Activated CD4-positive, alpha-beta T cell treated with anti-CD3 and anti-CD28 coated beads, Interleukin-2, amount 10 ng/mL, durations not matched to agents 24 days and 14 days (primary cell): ENCODE data around the gene MICU2. TPM values are rescaled to one million over a fixed set of nuclear protein-coding genes. Genes with fewer than 3 reads are reported as not detected.

ENCODE experiments used
- DNase-seq: peaks from one replicate; pipeline ENCODE4 v3.0.0; 2022
- H3K27ac Mint-ChIP-seq: one replicate; pipeline ENCODE4 v1.8.0; 2022; ENCODE audit warnings: mild to moderate bottlenecking, mixed read lengths
- H3K27me3 Mint-ChIP-seq: one replicate; pipeline ENCODE4 v1.8.0; 2022; ENCODE audit warnings: mixed read lengths
- H3K36me3 Mint-ChIP-seq: one replicate; pipeline ENCODE4 v1.8.0; 2022; ENCODE audit warnings: low read depth, mild to moderate bottlenecking, mixed read lengths
- H3K4me1 Mint-ChIP-seq: one replicate; pipeline ENCODE4 v1.8.0; 2021; ENCODE audit warnings: mixed read lengths
- H3K4me3 Mint-ChIP-seq: one replicate; pipeline ENCODE4 v1.8.0; 2022; ENCODE audit warnings: mild to moderate bottlenecking, moderate library complexity, mixed read lengths
- H3K9me3 Mint-ChIP-seq: one replicate; pipeline ENCODE4 v1.8.0; 2021; ENCODE audit warnings: mixed read lengths
- intact Hi-C: fragments of 100-400 bp; cut with micrococcal nuclease; formaldehyde crosslinking; loops from one replicate; pipeline ENCODE4 v1.15.1; 2023
- total RNA-seq: library from RNA; stranded (reverse); gene quantifications from 2 replicates; pipeline ENCODE4 v1.2.3, GENCODE V29; 2022

The MICU2 gene
- total RNA-seq, 1 donor from 2014 or later = 34.2 TPM

GRCh38 chr13:21526707-21527540, 77.0 kb downstream of the MICU2 start:
- Mint-ChIP-seq H3K27ac (no peak overlapping the region), H3K36me3 (peaks cover 7% of the 10 kb centered on the region), H3K4me1 (peaks cover 1% of the 10 kb centered on the region), H3K27me3 (no peaks in the 10 kb centered on the region), H3K4me3 (no peak overlapping the region), H3K9me3 (no peaks in the 10 kb centered on the region)
- intact Hi-C loops = no loop called here
- no peak for DNase-seq

GRCh38 chr13:21522847-21523246, 81.1 kb downstream of the MICU2 start:
- H3K27ac Mint-ChIP-seq = no peak overlapping the region
- peaks cover 10% of the 10 kb centered on the region for H3K36me3 Mint-ChIP-seq
- no peak for DNase-seq
- intact Hi-C loops = no loop called here
- H3K27me3 Mint-ChIP-seq = no peaks in the 10 kb centered on the region
- H3K9me3 Mint-ChIP-seq = no peaks in the 10 kb centered on the region
- H3K4me3 Mint-ChIP-seq = no peak overlapping the region
- no peaks in the 10 kb centered on the region for H3K4me1 Mint-ChIP-seq

GRCh38 chr13:21522130-21522529, 81.8 kb downstream of the MICU2 start:
- intact Hi-C loops = no loop called here
- Mint-ChIP-seq H3K4me3 (no peak overlapping the region), H3K4me1 (no peaks in the 10 kb centered on the region), H3K27me3 (no peaks in the 10 kb centered on the region), H3K9me3 (no peaks in the 10 kb centered on the region), H3K27ac (no peak overlapping the region), H3K36me3 (peaks cover 10% of the 10 kb centered on the region)
- DNase-seq = no peak

GRCh38 chr13:21518617-21519144, 85.3 kb downstream of the MICU2 start:
- DNase-seq = no peak
- H3K27me3 Mint-ChIP-seq = no peaks in the 10 kb centered on the region
- peaks cover 9% of the 10 kb centered on the region for H3K36me3 Mint-ChIP-seq
- H3K4me3 Mint-ChIP-seq = no peak overlapping the region
- no peaks in the 10 kb centered on the region for H3K9me3 Mint-ChIP-seq
- intact Hi-C loops = no loop called here
- no peak overlapping the region for H3K27ac Mint-ChIP-seq
- H3K4me1 Mint-ChIP-seq = no peaks in the 10 kb centered on the region

GRCh38 chr13:21517576-21517975, 86.4 kb downstream of the MICU2 start:
- Mint-ChIP-seq H3K27me3 (no peaks in the 10 kb centered on the region), H3K27ac (no peak overlapping the region), H3K9me3 (no peaks in the 10 kb centered on the region), H3K36me3 (peaks cover 14% of the 10 kb centered on the region), H3K4me1 (no peaks in the 10 kb centered on the region), H3K4me3 (no peak overlapping the region)
- intact Hi-C loops = no loop called here
- DNase-seq = no peak

- H3K4me3 Mint-ChIP-seq = no peak overlapping the region
- no peaks in the 10 kb centered on the region for H3K4me1 Mint-ChIP-seq
- no peaks in the 10 kb centered on the region for H3K9me3 Mint-ChIP-seq
- no peak for DNase-seq
- no peaks in the 10 kb centered on the region for H3K27me3 Mint-ChIP-seq
- intact Hi-C loops = no loop called here
- H3K36me3 Mint-ChIP-seq = peaks cover 15% of the 10 kb centered on the region
- H3K27ac Mint-ChIP-seq = no peak overlapping the region
These were observed 87.2 kb downstream of the MICU2 start for GRCh38 chr13:21516805-21517204.

- DNase-seq = no peak
- no peaks in the 10 kb centered on the region for H3K27me3 Mint-ChIP-seq
- intact Hi-C loops = no loop called here
- no peaks in the 10 kb centered on the region for H3K4me1 Mint-ChIP-seq
- no peaks in the 10 kb centered on the region for H3K9me3 Mint-ChIP-seq
- no peak overlapping the region for H3K27ac Mint-ChIP-seq
- H3K36me3 Mint-ChIP-seq = peaks cover 14% of the 10 kb centered on the region
- H3K4me3 Mint-ChIP-seq = no peak overlapping the region
These were observed 92.1 kb downstream of the MICU2 start for GRCh38 chr13:21511849-21512248.

GRCh38 chr13:21504379-21504778, 99.6 kb downstream of the MICU2 start:
- no peak overlapping the region for H3K4me3 Mint-ChIP-seq
- no peaks in the 10 kb centered on the region for H3K4me1 Mint-ChIP-seq
- no peaks in the 10 kb centered on the region for H3K27me3 Mint-ChIP-seq
- H3K36me3 Mint-ChIP-seq = peaks cover 11% of the 10 kb centered on the region
- no peak overlapping the region for H3K27ac Mint-ChIP-seq
- H3K9me3 Mint-ChIP-seq = no peaks in the 10 kb centered on the region
- intact Hi-C loops = no loop called here
- DNase-seq = no peak

- DNase-seq = no peak
- Mint-ChIP-seq H3K9me3 (no peaks in the 10 kb centered on the region), H3K36me3 (peaks cover 8% of the 10 kb centered on the region), H3K27me3 (no peaks in the 10 kb centered on the region), H3K4me1 (no peaks in the 10 kb centered on the region), H3K4me3 (no peak overlapping the region), H3K27ac (no peak overlapping the region)
- intact Hi-C loops = no loop called here
These were observed 102.3 kb downstream of the MICU2 start for GRCh38 chr13:21501686-21502085.

GRCh38 chr13:21486322-21486721, 117.6 kb downstream of the MICU2 start:
- H3K27ac Mint-ChIP-seq = no peak overlapping the region

GRCh38 chr13:21483748-21484147, 120.2 kb downstream of the MICU2 start:
- intact Hi-C loops = no loop called here
- peaks cover 2% of the 10 kb centered on the region for H3K4me1 Mint-ChIP-seq
- no peak overlapping the region for H3K4me3 Mint-ChIP-seq
- H3K27me3 Mint-ChIP-seq = peaks cover 3% of the 10 kb centered on the region
- peak; percentile 46 for DNase-seq
- H3K9me3 Mint-ChIP-seq = peaks cover 8% of the 10 kb centered on the region
- H3K36me3 Mint-ChIP-seq = peaks cover 8% of the 10 kb centered on the region
- no peak overlapping the region for H3K27ac Mint-ChIP-seq

More at GRCh38 chr13:21486322-21486721, 117.6 kb downstream of the MICU2 start:
- H3K27me3 Mint-ChIP-seq = no peaks in the 10 kb centered on the region
- H3K4me3 Mint-ChIP-seq = no peak overlapping the region
- no peaks in the 10 kb centered on the region for H3K4me1 Mint-ChIP-seq
- intact Hi-C loops = no loop called here
- H3K9me3 Mint-ChIP-seq = peaks cover 13% of the 10 kb centered on the region
- peaks cover 23% of the 10 kb centered on the region for H3K36me3 Mint-ChIP-seq
- DNase-seq = no peak

GRCh38 chr13:21481359-21481758, 122.6 kb downstream of the MICU2 start:
- Mint-ChIP-seq H3K4me1 (peaks cover 10% of the 10 kb centered on the region), H3K27me3 (peaks cover 3% of the 10 kb centered on the region), H3K27ac (no peak overlapping the region), H3K36me3 (peaks cover 3% of the 10 kb centered on the region), H3K9me3 (peaks cover 4% of the 10 kb centered on the region), H3K4me3 (no peak overlapping the region)
- intact Hi-C loops = no loop called here
- DNase-seq = peak; percentile 24

GRCh38 chr13:21478881-21479808, 124.8 kb downstream of the MICU2 start:
- H3K36me3 Mint-ChIP-seq = no peaks in the 10 kb centered on the region
- DNase-seq = peak; percentile 89
- H3K9me3 Mint-ChIP-seq = no peaks in the 10 kb centered on the region
- peak overlapping the region; percentile 31 for H3K4me3 Mint-ChIP-seq
- peaks cover 10% of the 10 kb centered on the region for H3K4me1 Mint-ChIP-seq
- H3K27me3 Mint-ChIP-seq = peaks cover 3% of the 10 kb centered on the region
- intact Hi-C loops = loop anchor here (1.0 to 5.0 kb wide), 3 partner anchors 92 to 536 kb away; no protein-coding TSS in a partner anchor
- no peak overlapping the region for H3K27ac Mint-ChIP-seq
